Measurements from ENCODE around the gene FBXL7. TPM values are rescaled to one million over a fixed set of nuclear protein-coding genes. Genes with fewer than 3 reads are reported as not detected.

Gene FBXL7
- total and polyA plus RNA-seq, 5 experiments from 2014 or later, result not detected

- DNase-seq (no peak), ATAC-seq (no peak)
- Mint-ChIP-seq H3K4me3 (no peak overlapping the region), H3K9me3 (peaks cover 0 to 8% (median 2%) of the 10 kb centered on the region in 9 donors), H3K27ac (no peak overlapping the region), H3K36me3 (no peaks in the 10 kb centered on the region), H3K27me3 (no peaks in the 10 kb centered on the region), H3K4me1 (no peaks in the 10 kb centered on the region)
- POLR2A ChIA-PET, result no interaction called here
These were observed 182.1 kb downstream of the FBXL7 start for GRCh38 chr5:15682122-15682521.

GRCh38 chr5:15682566-15682965 lies 182.6 kb downstream of the FBXL7 start:
- Mint-ChIP-seq H3K27me3 (no peaks in the 10 kb centered on the region), H3K4me3 (no peak overlapping the region), H3K4me1 (no peaks in the 10 kb centered on the region), H3K36me3 (no peaks in the 10 kb centered on the region), H3K9me3 (peaks cover 0 to 8% (median 2%) of the 10 kb centered on the region in 9 donors), H3K27ac (no peak overlapping the region)
- POLR2A ChIA-PET, result no interaction called here
- no peak for ATAC-seq
- no peak for DNase-seq

GRCh38 chr5:15683332-15683731 lies 183.4 kb downstream of the FBXL7 start:
- POLR2A ChIA-PET, result no interaction called here
- Mint-ChIP-seq H3K4me1 (no peaks in the 10 kb centered on the region), H3K9me3 (peaks cover 0 to 8% (median 2%) of the 10 kb centered on the region in 9 donors), H3K27me3 (peaks cover 0 to 1% (median 0%) of the 10 kb centered on the region in 5 donors), H3K36me3 (no peaks in the 10 kb centered on the region), H3K27ac (no peak overlapping the region), H3K4me3 (no peak overlapping the region)
- ATAC-seq (no peak), DNase-seq (no peak)

DNA sequence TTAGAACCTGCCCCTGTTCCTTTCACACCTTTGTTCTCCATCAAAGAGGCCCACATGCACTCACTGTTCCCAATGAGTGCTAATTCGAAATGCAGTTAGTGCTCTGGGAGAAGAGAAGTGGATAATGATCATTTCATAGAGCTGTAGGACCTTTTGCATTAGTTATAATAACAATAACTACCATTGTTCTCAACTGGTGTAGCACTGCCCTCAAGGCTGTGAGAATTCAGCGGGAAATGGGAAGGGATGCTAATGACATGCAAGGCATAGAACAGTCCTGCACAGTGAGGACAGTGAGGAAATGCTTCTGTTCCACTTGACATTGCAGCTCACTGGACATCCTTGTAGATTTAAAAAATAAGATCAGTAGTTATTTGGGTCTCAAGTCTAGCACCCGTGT lies 187.4 kb downstream of the FBXL7 start:
- peaks cover 0 to 4% (median 0%) of the 10 kb centered on the region in 5 donors for H3K27me3 Mint-ChIP-seq

DNA sequence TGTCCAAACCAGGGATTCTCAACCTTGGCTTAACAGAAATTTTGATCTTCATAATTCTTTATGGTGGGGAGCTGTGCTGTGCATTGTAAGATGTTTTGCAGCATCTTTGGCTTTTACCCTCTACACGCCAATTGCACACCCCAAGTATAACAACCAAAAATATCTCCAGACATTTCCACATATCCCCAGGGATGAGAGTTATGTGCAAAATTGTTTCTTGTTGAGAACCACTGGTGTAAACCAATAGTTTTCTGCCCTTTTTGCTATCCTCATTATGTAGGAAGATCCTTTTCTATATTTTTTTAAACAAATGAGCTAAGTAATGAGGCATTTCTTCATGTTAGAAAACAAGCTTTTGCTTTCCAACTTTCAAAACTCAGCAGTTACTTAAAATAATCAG lies 189.9 kb downstream of the FBXL7 start:
- POLR2A ChIA-PET, result no interaction called here
- DNase-seq, result no peak
- Mint-ChIP-seq H3K27ac (no peak overlapping the region), H3K27me3 (peaks cover 0 to 4% (median 0%) of the 10 kb centered on the region in 5 donors), H3K9me3 (peaks cover 0 to 8% (median 0%) of the 10 kb centered on the region in 9 donors), H3K4me1 (no peaks in the 10 kb centered on the region), H3K36me3 (no peaks in the 10 kb centered on the region), H3K4me3 (no peak overlapping the region)
- no peak for ATAC-seq

More for the DNA sequence above, 187.4 kb downstream of the FBXL7 start:
- H3K4me1 Mint-ChIP-seq, result no peaks in the 10 kb centered on the region
- DNase-seq (no peak), ATAC-seq (no peak)
- H3K4me3 Mint-ChIP-seq, result no peak overlapping the region
- H3K36me3 Mint-ChIP-seq, result no peaks in the 10 kb centered on the region
- peaks cover 0 to 8% (median 0%) of the 10 kb centered on the region in 9 donors for H3K9me3 Mint-ChIP-seq
- POLR2A ChIA-PET, result no interaction called here
- no peak overlapping the region for H3K27ac Mint-ChIP-seq

DNA sequence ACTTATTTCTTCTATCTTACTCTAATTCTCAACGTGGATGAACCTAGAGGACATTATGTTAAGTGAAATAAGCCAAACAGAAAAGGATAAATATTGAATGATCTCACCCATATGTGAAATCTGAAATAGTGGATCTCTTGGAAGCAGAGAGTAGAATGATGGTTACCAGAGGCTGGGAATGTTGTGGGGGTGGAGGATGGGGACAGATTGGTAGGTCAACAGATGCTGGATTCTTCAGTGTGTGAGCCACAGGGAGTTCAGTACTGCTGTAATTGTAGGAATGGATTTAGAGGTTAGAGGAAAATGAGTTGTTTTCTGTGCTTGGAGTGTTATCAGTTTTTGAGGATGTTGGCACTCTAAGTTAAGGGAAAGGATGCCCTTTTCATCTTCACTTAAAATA lies 190.6 kb downstream of the FBXL7 start:
- Mint-ChIP-seq H3K27me3 (peaks cover 0 to 4% (median 0%) of the 10 kb centered on the region in 5 donors), H3K4me1 (no peaks in the 10 kb centered on the region), H3K27ac (no peak overlapping the region), H3K9me3 (peaks cover 0 to 8% (median 0%) of the 10 kb centered on the region in 9 donors), H3K4me3 (no peak overlapping the region), H3K36me3 (no peaks in the 10 kb centered on the region)
- ATAC-seq, result no peak
- POLR2A ChIA-PET, result no interaction called here
- DNase-seq, result no peak

GRCh38 chr5:15691521-15691920 lies 191.5 kb downstream of the FBXL7 start:
- H3K36me3 Mint-ChIP-seq, result no peaks in the 10 kb centered on the region
- ATAC-seq, result no peak
- POLR2A ChIA-PET, result no interaction called here
- no peak for DNase-seq
- no peak overlapping the region for H3K27ac Mint-ChIP-seq
- no peaks in the 10 kb centered on the region for H3K4me1 Mint-ChIP-seq
- H3K9me3 Mint-ChIP-seq, result peaks cover 0 to 4% (median 0%) of the 10 kb centered on the region in 9 donors
- H3K27me3 Mint-ChIP-seq, result peaks cover 0 to 4% (median 0%) of the 10 kb centered on the region in 5 donors
- H3K4me3 Mint-ChIP-seq, result no peak overlapping the region

DNA sequence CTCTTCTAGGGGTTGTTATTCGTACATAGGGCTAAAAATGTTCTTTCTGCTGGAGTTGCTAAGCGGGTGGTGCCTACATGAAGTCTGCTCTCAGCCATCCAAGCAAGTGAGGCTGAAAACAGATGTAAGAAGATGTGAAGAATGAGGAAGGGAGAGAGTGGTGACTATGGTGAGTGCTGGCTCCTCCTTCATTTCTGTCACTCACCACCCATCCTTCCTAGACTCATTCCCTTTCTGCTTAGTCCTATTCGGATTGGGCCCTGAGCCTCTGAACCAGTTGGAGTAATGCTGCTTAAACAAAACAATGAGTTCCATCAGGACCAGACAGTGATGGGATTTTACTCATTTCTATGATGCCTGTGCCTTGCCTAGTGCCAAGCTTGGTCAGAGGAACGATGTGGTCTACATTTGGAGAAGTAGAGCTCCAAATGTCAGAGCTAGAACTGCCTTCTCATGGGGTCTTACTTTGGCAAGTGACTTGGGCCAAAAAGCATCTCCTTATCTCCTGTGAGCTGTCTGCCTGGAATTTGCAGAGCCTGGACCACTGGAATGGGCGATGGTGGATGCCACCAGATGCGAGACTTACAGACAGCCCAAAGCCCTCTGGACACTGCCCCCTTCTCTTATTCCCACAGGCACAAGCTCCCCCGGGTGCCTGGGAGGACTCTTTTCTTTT lies 192.9 kb downstream of the FBXL7 start:
- DNase-seq (no peak), ATAC-seq (no peak)
- Mint-ChIP-seq H3K27ac (no peak overlapping the region), H3K27me3 (peaks cover 0 to 4% (median 0%) of the 10 kb centered on the region in 5 donors), H3K4me3 (no peak overlapping the region), H3K9me3 (peaks cover 0 to 4% (median 0%) of the 10 kb centered on the region in 9 donors), H3K36me3 (no peaks in the 10 kb centered on the region), H3K4me1 (no peaks in the 10 kb centered on the region)
- POLR2A ChIA-PET, result no interaction called here

- Mint-ChIP-seq H3K9me3 (peaks cover 0 to 4% (median 0%) of the 10 kb centered on the region in 9 donors), H3K36me3 (no peaks in the 10 kb centered on the region), H3K4me1 (no peaks in the 10 kb centered on the region), H3K4me3 (no peak overlapping the region), H3K27me3 (peaks cover 0 to 2% (median 0%) of the 10 kb centered on the region in 5 donors), H3K27ac (no peak overlapping the region)
- POLR2A ChIA-PET, result no interaction called here
- ATAC-seq (no peak), DNase-seq (no peak)
These were observed 193.4 kb downstream of the FBXL7 start for GRCh38 chr5:15693382-15693728.

DNA sequence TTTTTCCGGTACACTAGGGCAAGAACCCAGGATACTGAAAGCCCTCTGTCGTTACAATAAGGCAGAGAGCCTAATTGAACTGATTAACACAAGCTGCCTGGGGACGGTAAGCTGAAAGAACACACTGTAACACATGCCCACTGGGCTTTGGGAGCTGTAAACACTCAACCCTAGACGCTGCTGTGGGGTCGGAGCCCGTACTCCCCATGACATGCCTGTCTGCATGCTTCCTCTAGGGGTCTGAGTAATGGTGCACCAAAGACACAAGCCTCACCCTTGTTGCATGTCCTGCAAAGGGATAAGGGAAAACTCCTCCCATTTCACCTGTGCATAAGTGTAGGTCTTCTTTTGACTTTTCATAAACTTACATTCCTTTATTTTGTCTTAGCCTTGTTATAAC lies 194.0 kb downstream of the FBXL7 start:
- H3K27ac Mint-ChIP-seq, result no peak overlapping the region
- no peak for ATAC-seq
- POLR2A ChIA-PET, result no interaction called here
- H3K4me3 Mint-ChIP-seq, result no peak overlapping the region
- no peaks in the 10 kb centered on the region for H3K4me1 Mint-ChIP-seq
- DNase-seq, result no peak
- H3K9me3 Mint-ChIP-seq, result peaks cover 0 to 3% (median 0%) of the 10 kb centered on the region in 9 donors
- H3K36me3 Mint-ChIP-seq, result no peaks in the 10 kb centered on the region
- H3K27me3 Mint-ChIP-seq, result no peaks in the 10 kb centered on the region

- Mint-ChIP-seq H3K36me3 (no peaks in the 10 kb centered on the region), H3K4me1 (no peaks in the 10 kb centered on the region), H3K9me3 (peaks cover 0 to 9% (median 0%) of the 10 kb centered on the region in 9 donors), H3K27ac (no peak overlapping the region), H3K4me3 (no peak overlapping the region), H3K27me3 (no peaks in the 10 kb centered on the region)
- POLR2A ChIA-PET, result no interaction called here
- ATAC-seq (no peak), DNase-seq (no peak)
These were observed 194.8 kb downstream of the FBXL7 start for GRCh38 chr5:15694696-15695214.

GRCh38 chr5:15695215-15695731 lies 195.3 kb downstream of the FBXL7 start:
- Mint-ChIP-seq H3K4me3 (no peak overlapping the region), H3K27ac (no peak overlapping the region), H3K36me3 (no peaks in the 10 kb centered on the region), H3K4me1 (no peaks in the 10 kb centered on the region), H3K9me3 (peaks cover 0 to 10% (median 0%) of the 10 kb centered on the region in 9 donors), H3K27me3 (no peaks in the 10 kb centered on the region)
- POLR2A ChIA-PET, result no interaction called here
- no peak for DNase-seq
- ATAC-seq, result no peak

- Mint-ChIP-seq H3K4me1 (no peaks in the 10 kb centered on the region), H3K36me3 (no peaks in the 10 kb centered on the region), H3K27me3 (no peaks in the 10 kb centered on the region), H3K27ac (no peak overlapping the region), H3K9me3 (peaks cover 0 to 20% (median 3%) of the 10 kb centered on the region in 9 donors), H3K4me3 (no peak overlapping the region)
- POLR2A ChIA-PET, result no interaction called here
- ATAC-seq, result no peak
- DNase-seq, result no peak
These were observed 200.4 kb downstream of the FBXL7 start for GRCh38 chr5:15700373-15700772.

DNA sequence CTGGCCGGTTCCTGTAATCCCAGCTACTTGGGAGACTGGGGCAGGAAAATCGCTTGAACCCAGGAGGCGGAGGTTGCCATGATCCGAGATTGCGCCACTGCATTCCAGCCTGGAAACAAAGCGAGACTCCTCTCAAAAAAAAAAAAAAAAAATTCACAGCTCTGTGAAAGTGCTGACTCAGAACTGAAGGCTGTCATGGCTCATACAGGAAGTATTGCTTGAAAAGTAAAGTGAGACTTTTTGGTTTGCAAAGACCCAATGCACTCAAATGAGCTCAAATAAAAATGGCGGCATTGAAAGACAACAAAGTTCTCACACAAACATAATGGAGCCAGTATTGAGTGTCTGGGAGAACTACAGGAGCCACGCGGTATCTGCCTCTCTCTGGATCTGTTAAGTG lies 202.1 kb downstream of the FBXL7 start:
- no peak overlapping the region for H3K4me3 Mint-ChIP-seq
- H3K4me1 Mint-ChIP-seq, result no peaks in the 10 kb centered on the region
- ATAC-seq (no peak), DNase-seq (no peak)
- H3K27me3 Mint-ChIP-seq, result no peaks in the 10 kb centered on the region
- no peak overlapping the region for H3K27ac Mint-ChIP-seq
- no peaks in the 10 kb centered on the region for H3K36me3 Mint-ChIP-seq
- POLR2A ChIA-PET, result no interaction called here
- peaks cover 0 to 20% (median 6%) of the 10 kb centered on the region in 9 donors for H3K9me3 Mint-ChIP-seq
